Measurements from ENCODE around the gene ARHGEF12.

ARHGEF12 gene

DNA sequence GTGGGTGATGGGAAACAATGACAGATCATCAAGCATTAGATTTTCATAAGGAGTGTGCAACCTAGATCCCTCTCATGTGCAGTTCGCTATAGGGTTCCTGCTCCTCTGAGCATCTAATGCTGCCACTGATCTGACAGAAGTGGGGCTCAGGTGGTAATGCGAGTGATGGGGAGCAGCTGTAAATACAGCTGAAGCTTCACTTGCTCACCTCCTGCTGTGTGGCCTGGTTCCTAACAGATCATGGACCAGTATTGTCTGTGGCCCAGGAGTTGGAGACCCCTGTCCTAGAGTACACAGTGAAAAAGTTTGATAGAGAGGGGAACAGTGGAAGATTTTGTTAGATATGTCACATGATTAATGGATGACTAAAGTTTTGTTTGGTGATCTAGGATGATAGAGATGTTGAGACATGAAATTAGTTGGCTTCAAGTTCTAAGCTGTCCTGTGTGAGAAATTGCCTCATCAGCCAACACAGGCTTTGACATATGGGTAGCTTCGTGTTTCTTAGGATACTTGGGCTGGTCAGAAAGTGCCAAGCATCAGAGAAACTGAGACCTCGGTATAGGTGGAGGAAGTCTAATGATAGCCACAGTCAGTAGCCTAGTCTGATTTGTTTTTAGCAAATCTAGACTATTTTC, 47.4 kb downstream of the ARHGEF12 start:
- DNase-seq (ENCODE audit: low read depth in 2 of 3, low spot score in 1 of 3) = no peak

- no peak for DNase-seq (ENCODE audit: low read depth in 2 of 3, low spot score in 1 of 3)
Measured at GRCh38 chr11:120384476-120384875, 48.3 kb downstream of the ARHGEF12 start.

DNA sequence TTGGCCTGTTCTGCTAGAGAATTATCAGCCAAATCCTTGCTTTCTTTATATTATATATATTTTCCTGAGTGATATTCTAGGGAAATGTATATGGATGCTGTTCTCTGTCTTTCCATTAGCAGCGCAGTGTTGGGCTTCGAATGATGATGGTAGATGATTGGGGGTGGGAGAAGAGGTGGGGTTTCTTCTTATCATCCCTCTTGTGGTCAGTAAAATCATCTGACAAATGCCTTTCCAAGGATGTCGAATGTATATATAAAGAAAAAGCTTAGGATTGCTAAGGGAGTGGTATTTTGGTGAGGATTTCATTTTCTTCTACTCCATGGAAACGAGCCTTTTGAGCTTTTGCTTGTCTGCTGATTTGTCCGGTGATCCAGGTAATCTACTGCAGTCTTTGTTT, 48.9 kb downstream of the ARHGEF12 start:
- DNase-seq (ENCODE audit: low read depth in 2 of 3, low spot score in 1 of 3) = no peak

- no peak for DNase-seq (ENCODE audit: low read depth in 2 of 3, low spot score in 1 of 3)
Measured at GRCh38 chr11:120385655-120386054, 49.4 kb downstream of the ARHGEF12 start.

DNA sequence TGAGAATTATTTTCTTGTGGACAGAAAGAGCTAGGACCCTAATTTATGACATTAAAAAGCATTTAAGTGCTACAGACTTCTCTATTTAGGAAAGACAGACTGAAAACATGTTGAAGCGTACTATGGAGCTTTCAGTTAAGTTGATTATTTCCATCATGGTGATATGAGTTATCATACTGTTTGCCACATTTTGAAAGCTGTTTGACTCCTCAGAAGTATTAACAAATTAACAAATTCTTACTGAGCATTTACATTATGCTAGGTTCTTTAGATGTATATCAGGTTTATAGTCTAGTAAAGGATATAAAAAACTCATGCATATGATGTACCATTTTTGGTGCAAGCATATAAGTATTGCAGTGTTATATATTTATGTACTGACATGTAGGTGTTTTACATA, 50.1 kb downstream of the ARHGEF12 start:
- DNase-seq (ENCODE audit: low read depth in 2 of 3, low spot score in 1 of 3) = no peak

DNA sequence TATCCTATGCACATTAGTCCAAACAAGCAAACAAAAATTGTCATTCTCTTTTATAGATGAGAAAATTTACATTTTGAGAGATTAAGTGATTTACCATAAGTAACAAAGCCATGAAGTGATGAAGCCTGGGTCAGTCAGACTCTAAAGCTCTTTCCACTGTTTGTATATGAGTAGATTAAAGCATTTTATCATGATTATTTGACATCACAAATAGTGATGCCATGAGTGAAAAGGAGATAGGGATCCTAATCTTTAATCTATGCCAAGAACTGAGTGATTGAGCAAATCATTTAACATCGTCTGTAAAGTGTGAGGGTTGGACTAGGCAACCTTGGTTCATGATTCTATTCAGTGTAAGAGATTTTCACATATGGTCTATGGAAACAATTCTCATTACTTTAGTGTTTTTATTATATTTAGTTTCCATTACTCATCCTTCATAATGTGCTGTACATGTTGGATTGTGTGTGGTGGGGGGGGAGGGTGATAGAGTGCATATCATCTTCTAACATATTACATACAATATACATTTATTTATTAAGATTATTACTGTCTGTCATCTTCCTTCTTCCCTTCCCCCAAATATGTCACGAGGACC, 50.7 kb downstream of the ARHGEF12 start:
- DNase-seq (ENCODE audit: low read depth in 2 of 3, low spot score in 1 of 3) = no peak

- DNase-seq (ENCODE audit: low read depth in 2 of 3, low spot score in 1 of 3) = no peak
Measured at GRCh38 chr11:120388261-120388660, 52.0 kb downstream of the ARHGEF12 start.

DNA sequence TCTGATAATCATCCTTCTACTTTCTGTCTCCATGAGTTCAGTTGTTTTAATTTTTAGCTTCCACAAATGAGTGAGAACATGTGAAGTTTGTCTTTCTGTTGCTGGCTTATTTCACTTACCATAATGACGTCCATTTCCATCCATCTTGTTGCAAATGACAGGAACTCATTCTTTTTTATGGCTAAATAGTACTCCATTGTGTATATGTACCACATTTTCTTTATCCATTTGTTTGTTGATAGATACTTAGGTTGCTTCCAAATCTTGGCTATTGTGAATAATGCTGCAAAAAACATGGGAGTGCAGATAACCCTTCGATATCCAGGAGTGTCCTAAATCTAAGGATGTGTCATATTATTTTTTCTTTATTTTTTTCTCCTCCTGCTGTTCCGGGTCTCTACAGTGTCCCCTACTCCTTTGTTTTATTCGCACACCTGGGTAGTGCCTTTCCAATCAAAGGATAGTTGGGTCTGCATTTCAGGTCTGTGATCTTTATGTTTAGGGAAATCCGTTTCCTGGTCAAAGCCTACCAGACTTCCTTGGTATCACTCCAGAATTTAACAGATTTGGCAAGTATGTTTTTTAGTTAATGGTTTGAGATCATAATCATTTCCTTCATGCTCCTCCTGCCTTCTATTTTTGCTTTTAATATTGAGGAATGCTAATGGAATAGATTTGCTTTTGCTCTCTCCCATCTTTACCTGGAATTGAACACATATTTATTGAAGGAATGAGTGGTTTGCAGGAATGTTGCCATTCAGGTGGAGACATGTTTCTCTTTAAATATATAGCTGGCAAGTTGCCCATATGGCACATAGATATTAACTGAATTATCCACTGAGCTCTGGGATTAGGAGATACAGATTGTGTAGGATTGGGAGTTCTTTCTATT, 53.7 kb downstream of the ARHGEF12 start:
- no peak for DNase-seq (ENCODE audit: low read depth in 2 of 3, low spot score in 1 of 3)

DNA sequence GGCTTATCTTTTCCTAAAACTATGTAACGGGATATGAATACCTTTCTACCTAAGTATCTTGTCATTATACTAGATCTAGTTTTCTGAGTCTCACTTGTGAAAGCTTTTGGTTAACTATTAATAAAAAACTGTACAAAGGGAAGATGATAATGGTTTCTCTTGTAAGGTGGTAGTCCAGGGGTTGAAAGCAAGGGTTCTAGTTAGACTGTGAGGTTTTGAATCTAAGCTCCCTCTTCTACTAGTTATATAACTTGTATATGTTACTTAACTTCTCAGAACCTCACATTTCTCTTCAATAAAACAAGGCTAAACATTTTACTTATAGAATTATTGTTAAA, 54.3 kb downstream of the ARHGEF12 start:
- no peak for DNase-seq (ENCODE audit: low read depth in 2 of 3, low spot score in 1 of 3)

- no peak for DNase-seq (ENCODE audit: low read depth in 2 of 3, low spot score in 1 of 3)
Measured at GRCh38 chr11:120391292-120391691, 55.1 kb downstream of the ARHGEF12 start.

DNA sequence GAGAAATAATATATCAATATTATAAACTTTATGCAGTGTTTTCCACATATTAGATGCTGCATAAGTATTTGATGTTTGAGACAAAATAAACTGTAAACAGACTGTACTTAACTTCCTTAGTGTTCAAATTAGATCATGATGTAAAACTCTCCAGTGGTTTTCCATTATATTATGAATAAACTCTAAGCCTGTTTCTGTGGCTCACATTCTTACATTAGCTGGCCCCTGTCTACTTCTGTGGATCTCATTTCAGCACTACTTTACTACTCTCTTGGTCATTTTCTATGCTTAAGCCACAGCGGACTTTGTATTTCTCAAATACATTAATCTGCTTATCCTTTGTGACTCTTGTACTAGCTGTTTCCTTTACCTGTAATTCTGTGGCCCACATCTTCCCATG, 55.6 kb downstream of the ARHGEF12 start:
- no peak for DNase-seq (ENCODE audit: low read depth in 2 of 3, low spot score in 1 of 3)

DNA sequence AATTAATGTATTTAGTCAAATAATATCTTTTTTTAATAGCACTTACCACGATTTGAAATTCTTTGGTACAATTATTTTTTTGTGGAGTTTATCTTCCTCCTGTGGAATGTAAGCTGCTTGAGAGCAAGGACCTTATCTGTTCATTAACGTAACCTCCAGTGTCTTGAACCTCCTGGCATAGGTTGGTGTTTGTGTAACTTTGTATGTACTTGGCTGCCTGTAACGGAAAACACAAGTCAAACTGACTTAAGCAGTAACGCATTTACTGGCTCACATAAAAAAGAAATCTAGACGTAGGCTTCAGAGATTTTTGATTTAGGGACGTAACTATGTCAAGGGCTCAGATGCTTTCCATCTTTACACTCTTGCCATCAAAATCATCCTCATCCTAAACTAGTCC, 56.1 kb downstream of the ARHGEF12 start:
- DNase-seq (ENCODE audit: low read depth in 2 of 3, low spot score in 1 of 3) = no peak

GRCh38 chr11:120392793-120393192, 56.6 kb downstream of the ARHGEF12 start:
- DNase-seq (ENCODE audit: low read depth in 2 of 3, low spot score in 1 of 3) = no peak

DNA sequence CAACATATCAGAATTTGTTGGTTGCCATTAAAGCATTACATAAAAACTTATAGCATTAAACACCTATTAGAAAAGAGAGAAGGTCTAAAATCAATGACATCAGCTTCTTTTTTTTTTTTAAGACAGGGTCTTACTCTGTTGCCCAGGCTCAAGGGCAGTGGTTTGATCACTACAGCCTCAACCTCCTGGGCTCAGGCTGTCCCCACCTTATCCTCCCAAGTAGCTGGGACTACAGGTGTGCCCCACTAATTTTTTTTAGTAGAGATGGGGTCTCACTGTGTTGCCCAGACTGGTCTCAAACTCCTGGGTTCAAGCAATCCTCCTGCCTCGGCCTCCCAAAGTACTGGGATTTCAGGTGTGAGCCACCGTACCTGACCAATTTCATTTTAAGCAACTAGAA, 57.9 kb downstream of the ARHGEF12 start:
- no peak for DNase-seq (ENCODE audit: low read depth in 2 of 3, low spot score in 1 of 3)

GRCh38 chr11:120395778-120396177, 59.6 kb downstream of the ARHGEF12 start:
- DNase-seq (ENCODE audit: low read depth in 2 of 3, low spot score in 1 of 3) = no peak

DNA sequence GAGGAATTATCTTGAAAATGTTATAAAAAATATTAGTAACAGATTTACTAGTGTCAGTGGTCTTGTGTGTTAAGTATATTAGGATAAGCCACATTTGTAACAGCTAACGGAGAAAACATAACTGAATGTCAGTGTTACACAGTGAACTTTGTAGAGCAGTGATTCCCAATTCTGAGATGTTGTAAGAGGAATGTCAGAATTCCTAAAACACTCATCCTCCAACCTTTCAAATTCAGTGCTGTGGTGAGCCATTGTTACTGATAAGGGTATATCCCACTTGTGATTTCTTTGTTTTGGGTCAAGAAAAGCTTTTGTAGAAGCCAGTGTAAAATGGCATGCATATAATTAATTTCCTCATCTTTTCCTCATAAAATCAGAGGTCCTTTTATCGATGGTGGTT, 61.9 kb downstream of the ARHGEF12 start:
- no peak for DNase-seq (ENCODE audit: low read depth in 2 of 3, low spot score in 1 of 3)

GRCh38 chr11:120399307-120399706, 63.1 kb downstream of the ARHGEF12 start:
- no peak for DNase-seq (ENCODE audit: low read depth in 2 of 3, low spot score in 1 of 3)

GRCh38 chr11:120400564-120401364, 64.6 kb downstream of the ARHGEF12 start:
- no peak for DNase-seq (ENCODE audit: low read depth in 2 of 3, low spot score in 1 of 3)

- DNase-seq (ENCODE audit: low read depth in 2 of 3, low spot score in 1 of 3) = no peak
Measured at GRCh38 chr11:120401506-120401905, 65.3 kb downstream of the ARHGEF12 start.

DNA sequence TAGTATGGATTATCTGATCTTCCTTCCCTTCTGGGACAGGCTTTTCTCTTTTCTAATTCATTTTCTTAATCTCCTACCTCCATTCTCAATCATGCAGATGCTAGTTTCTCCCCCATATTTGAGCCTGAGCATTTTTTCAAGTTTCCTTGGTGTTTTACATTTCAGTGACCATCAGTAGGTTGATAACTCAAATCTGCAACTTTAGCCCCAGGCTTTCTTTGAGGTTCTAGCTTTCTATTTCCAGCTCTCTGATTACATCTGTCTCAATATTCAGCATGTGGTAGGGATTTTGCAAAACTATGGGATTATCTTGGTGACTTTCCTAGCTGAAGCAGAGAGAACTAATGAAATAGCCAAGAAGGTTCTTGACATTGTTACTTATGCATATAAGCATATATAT, 67.8 kb downstream of the ARHGEF12 start:
- no peak for DNase-seq (ENCODE audit: low read depth in 2 of 3, low spot score in 1 of 3)

DNA sequence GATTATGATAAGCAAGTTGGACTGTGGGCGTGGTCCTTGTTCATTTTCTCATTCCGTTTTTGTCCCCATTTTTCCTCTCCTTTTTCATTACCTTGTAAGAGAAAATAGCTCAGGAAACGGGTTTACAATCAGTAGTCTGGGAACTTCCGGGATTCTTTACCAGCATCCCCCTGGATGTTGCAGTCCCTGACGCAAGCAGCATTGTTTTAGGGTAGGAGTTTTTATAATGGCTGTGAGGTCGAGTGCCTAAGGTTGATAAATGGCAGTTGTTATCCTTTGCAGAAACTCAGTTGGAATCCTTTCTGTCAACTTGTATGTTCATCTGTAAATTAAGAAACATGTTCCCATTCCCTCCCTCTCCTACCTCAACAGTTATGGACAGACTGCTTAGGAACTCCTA, 68.3 kb downstream of the ARHGEF12 start:
- DNase-seq (ENCODE audit: low read depth in 2 of 3, low spot score in 1 of 3) = no peak

DNA sequence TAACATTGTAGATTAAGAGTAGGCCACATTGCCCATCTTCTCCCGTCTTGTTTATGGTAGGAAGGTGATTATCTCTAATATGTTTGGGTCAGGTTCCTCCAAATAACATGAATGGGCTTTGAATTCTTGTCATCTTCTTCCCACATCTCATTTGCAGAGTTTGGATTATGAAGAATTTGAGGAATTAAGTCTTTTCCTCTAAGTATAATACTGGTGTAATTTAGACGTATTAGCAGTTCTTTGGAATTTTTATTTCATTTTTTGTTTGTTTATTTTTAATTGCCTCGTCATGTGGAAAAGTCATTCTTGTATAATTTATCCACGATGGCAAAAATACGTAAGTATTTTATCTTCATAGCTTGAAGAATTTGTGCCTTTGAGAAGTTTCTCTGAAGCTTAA, 73.4 kb downstream of the ARHGEF12 start:
- no peak for DNase-seq (ENCODE audit: low read depth in 2 of 3, low spot score in 1 of 3)

Data from stimulated activated CD4-positive, alpha-beta T cell treated with anti-CD3 and anti-CD28 coated beads, Interleukin-12 subunit alpha, Interleukin-12 subunit beta, amount 100 ng/mL, for 48 hours (primary cell).